NCI-H2196 treated with DMSO at 0.1 percent for 48 hours (cell line): ENCODE measurements around the gene NRG3.

ENCODE experiments used
- DNase-seq: peaks from one replicate; lab custom pipeline; 2025; ENCODE audit not compliant: unreplicated experiment; lab: John Stamatoyannopoulos, UW

NRG3 gene

GRCh38 chr10:82759050-82759449 is 884.1 kb downstream of the NRG3 start:
- no peak for DNase-seq

GRCh38 chr10:82762641-82763040 is 887.6 kb downstream of the NRG3 start:
- DNase-seq, result no peak

DNA sequence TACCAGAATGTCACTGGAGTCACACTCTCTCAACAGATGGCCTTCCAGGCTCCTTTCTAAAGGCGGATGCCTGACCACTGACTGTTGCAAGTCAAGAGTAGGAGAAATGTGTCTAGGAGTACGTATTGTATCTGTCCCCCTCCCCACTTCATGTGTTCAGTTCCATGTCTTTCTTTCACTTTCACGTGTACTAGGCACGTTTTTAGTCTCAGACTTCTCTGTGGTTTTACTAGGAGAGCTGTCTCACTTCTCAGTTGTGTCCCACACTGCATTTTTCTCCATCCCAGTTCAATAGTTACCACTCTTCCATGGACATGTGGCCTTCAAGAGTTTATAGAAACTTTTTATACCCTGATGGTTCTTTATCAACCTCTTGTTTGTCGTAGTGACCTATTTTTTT is 893.0 kb downstream of the NRG3 start:
- DNase-seq, result no peak

DNA sequence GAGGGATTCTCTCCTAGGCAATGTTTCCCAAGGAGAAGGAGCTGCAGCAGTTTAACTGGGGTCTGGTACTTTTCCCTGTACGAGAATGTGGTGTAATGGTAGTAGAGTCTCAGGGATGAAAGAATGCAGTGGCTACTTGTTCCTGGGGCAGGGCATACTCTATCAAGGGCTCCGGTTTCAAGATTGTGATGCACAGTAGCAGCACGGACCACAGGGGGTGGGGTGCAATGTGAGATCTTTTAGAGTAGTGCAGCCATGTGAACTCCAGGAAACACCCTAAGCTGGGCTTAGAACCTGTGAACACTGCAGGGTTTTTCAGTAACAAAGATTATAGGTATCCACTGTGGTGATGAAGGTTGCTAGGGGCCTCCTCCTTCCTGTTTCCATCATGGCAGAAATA is 903.9 kb downstream of the NRG3 start:
- no peak for DNase-seq

GRCh38 chr10:82796510-82796909 is 921.5 kb downstream of the NRG3 start:
- no peak for DNase-seq

DNA sequence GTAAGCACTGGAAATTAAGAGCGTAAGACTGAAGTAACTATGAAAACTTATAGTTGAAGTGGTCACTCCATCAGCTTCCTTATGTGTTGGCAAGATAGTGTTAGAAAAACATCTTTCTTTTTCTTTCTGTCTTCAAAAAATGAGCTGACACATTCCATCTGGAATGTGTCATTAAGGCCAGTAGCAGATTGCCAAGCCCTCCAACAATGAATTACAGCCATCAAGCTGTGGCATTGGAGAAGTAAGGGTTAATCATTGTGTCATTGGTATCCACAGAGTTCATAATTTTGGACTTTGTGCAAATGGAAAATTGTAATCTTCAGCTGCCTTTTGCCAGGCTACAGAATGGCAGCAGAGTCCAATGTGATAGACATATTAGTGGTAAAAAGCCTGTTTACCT is 926.3 kb downstream of the NRG3 start:
- no peak for DNase-seq

DNA sequence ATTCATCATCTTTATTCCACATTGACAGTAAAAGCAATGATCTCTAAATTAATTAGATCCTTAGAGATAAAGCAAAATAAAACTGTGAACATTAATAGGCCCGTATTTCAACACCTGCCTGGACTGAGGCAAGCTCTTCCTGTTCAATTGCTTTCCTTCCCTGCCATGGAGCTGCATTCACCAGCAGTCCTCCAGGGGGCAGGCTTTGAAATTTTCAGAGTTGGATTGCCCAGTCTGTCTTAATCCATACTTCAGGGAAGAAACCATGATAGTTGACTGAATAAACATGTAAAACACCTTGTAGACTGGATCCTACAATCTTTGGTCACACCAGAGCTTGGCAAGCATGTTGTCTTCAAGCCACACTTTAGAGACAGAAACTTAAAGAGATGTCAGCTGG is 936.6 kb downstream of the NRG3 start:
- no peak for DNase-seq

DNA sequence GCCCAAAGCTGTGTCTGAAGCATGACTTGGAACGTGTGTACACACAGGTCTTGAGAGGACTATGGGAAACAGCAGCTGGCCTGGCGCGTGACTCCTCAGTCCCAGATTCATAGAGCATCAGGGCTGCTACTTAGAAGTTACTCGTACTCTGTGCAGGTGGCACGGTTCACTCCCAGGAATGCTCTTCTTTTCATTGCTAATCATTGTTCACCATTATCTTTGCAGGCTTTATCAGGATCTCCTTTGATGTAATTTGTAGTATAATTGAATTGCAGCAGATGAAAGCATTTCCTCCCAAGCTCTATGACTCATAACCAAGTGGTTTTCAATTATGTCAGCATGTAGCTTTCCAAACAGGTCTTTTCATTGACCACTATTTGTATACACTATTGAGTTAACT is 938.9 kb downstream of the NRG3 start:
- no peak for DNase-seq

DNA sequence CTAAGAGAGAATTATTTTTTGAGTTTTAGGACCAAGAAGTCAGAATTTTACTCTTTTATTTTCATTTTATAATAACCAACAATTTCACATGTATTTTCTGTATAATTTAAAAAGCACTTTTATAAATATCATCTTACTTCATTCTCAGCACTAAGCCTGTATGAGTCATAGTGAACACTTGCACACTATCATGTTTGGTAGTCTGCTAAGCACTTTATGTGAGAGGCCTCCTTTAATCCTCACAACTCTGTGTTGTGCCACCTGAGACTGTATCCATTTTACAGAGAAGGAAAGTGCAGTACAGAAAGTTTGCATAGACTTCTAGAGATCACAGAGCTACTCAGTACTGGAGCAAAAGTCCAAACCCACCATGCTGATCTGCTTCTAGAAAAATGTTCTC is 939.6 kb downstream of the NRG3 start:
- DNase-seq, result no peak

DNA sequence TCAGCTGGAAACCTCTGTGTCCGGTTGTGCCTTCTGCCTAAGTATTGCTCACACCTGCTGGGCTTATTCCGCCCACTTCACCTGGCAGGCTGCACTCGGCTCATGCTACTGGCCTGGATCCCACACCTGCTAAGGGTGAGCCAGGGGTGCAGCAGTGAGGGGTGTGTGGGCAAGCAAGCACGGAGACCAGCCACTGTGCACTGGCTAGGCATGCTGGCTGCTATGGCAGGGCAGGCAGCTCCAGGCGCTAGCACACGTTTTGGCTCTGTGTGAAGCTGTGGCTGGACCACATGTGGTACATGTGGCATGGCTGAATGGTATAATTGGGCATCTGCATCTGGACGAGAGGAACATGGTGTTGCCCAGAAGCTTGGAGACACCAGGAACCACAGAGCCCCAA is 940.7 kb downstream of the NRG3 start:
- no peak for DNase-seq

GRCh38 chr10:82817676-82818422 is 942.9 kb downstream of the NRG3 start:
- no peak for DNase-seq

- DNase-seq, result no peak
Measured at GRCh38 chr10:82821043-82821442, 946.0 kb downstream of the NRG3 start.

DNA sequence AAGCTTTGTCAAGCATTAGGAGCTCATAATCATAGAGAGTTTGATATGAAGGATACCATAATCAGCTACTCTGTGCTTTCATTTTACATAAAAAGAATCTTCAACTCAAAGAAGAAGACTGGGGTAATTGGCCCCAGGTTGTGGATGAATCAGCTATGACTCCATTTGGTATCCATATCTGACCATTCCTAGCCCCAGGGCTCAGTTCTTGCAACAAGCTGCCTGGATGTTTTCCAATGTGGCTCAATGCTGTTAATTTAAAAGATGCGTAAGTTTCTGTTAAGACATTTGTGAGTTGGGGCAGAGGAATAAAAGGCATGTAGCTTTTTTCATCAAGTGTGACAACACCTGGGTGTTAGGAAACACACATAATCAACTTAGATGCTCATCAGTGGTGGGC is 951.1 kb downstream of the NRG3 start:
- DNase-seq, result no peak

DNA sequence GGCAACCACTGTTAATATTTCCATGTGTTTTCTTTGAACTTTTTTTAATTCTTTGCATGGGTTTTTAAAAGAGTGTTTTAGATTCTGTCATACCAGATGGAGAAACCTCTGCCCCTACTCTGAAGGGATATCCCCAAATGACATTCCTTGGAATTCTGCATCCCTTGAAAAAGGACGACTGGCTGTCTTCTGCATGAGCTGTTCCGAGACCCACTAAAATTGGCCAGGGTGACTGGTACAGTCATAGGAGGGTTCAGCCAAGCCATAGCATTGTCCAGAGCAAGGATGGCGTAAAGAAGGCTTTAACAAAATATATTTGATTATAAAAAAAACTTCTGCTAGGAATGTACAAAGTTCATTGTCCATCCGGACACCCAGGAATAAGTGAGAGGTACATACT is 952.9 kb downstream of the NRG3 start:
- DNase-seq, result no peak

DNA sequence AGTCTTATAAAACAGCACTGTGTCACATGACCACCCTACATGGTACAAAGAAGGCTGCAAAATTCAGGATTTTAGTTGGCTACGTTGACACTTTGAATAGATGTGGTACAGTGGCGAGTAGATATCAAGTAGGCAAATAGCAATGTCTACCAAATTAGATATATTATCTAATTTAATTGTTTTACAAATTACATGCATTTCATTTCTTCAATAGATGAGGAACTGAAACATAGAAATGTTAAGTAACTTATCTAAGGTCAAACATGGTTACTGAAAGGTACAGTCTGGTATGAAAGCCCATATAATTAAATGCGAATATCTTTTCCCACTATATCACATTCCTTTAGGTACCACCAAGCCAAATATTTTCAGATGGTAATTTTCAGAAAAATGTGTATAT is 972.2 kb downstream of the NRG3 start:
- no peak for DNase-seq

DNA sequence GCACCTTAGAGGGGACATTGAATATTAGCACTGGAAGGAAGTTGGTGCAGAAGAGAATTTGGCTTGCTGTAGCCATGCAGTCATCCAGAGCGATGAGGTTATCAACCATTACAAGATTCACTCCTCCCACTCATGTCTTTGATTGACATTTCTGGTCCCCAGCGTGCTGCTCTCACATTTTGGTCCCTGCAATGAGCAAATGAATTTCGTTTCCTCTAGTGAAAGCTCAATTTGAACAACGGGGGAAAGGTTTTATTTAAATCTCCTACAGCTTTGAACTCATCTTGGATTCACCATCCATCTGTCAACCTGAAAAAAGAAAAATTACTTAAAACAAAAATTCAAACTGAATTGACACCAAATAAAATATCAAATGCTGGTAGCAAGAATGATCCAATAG is 975.2 kb downstream of the NRG3 start:
- no peak for DNase-seq

DNA sequence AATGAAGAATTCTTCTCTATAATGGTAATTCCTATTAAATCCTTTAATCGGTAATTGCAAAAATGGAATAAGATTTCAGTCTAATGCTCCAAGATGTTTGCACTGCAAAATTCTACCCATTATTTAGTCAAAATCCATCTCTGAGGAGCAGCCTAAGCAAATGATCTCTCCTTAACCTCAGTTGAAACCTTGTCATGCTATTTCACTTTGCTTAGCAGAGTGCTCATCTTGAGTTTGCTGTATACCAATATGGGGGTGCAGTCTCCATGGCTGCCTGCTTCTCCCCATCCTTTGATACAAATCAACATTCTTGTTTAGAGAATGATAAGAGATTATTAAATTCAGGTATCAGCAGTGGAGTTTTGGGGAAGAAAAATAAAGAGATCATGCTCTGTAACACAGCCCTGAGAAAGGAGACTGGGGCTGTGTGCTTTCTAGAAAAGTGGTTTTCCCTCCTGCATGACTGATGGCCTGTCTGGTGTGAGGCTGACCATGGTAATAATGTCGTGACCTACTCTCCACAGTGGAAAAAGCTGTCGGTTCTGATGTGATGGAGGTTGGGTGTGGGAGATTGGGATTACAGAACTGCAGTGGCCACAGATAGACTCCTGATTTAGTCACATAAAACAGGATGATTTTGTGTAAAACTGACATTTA is 982.1 kb downstream of the NRG3 start:
- DNase-seq, result no peak

- DNase-seq, result no peak
Measured at GRCh38 chr10:82861889-82862288, 986.9 kb downstream of the NRG3 start.

GRCh38 chr10:82865366-82865765 is 990.4 kb downstream of the NRG3 start:
- DNase-seq, result no peak

GRCh38 chr10:82866424-82867020 is 991.5 kb downstream of the NRG3 start:
- no peak for DNase-seq

- DNase-seq, result no peak
Measured at GRCh38 chr10:82867056-82867455, 992.1 kb downstream of the NRG3 start.

- no peak for DNase-seq
Measured at GRCh38 chr10:82874671-82875070, 999.7 kb downstream of the NRG3 start.
